Heart right ventricle (tissue), 16 donors: Measurements from ENCODE around the gene DAGLB. TPM values are rescaled to one million over a fixed set of nuclear protein-coding genes. Genes with fewer than 3 reads are reported as not detected.
A peak's percentile ranks its signal among the peaks of the same experiment; 100 is the strongest.

ENCODE experiments used
- ATAC-seq, 8 donors: fragments of 200-7000 bp; cut with Tn5 transposase; one replicate each; pipeline ENCODE4 v1.9.1; 2020; ENCODE audit warnings: mild to moderate bottlenecking in 8 of 8, moderate library complexity in 8 of 8, moderate number of reproducible peaks in 1 of 8
- DNase-seq, 2 donors: peaks; one replicate each; pipeline ENCODE4 v3.0.0-alpha.2; 2020
- H3K27ac ChIP-seq, 10 donors: fragments of 200-600 bp; sonication (generic) in 2 of 10; one replicate each; pipeline versions ENCODE4 v1.5.0 to v1.8.0; 2020 to 2022; ENCODE audit warnings: mild to moderate bottlenecking in 3 of 10
- H3K27me3 ChIP-seq, 7 donors: fragments of 200-600 bp; one replicate each; pipeline ENCODE4 v1.8.0; 2021 to 2022; ENCODE audit warnings: mild to moderate bottlenecking in 2 of 7
- H3K36me3 ChIP-seq, 9 donors: fragments of 200-600 bp; sonication (generic) in 1 of 9; one replicate each; pipeline versions ENCODE4 v1.5.0 to v1.8.0; 2020 to 2022; ENCODE audit warnings: mild to moderate bottlenecking in 2 of 9
- H3K4me1 ChIP-seq, 9 donors: fragments of 200-600 bp; sonication (generic) in 1 of 9; one replicate each; pipeline versions ENCODE4 v1.5.0 to v1.8.0; 2020 to 2022; ENCODE audit warnings: mild to moderate bottlenecking in 4 of 9
- H3K4me3 ChIP-seq, 10 donors: fragments of 200-600 bp; sonication (generic) in 2 of 10; one replicate each; pipeline versions ENCODE4 v1.5.0 to v1.8.0; 2020 to 2022; ENCODE audit warnings: mild to moderate bottlenecking in 7 of 10, moderate library complexity in 2 of 10
- H3K9me3 ChIP-seq, 11 donors: fragments of 200-600 bp in 10 of 11; sonication (generic) in 2 of 11; one replicate each; pipeline versions ENCODE4 v1.5.0 to v1.8.0; 2013 to 2022; ENCODE audit warnings: mild to moderate bottlenecking in 2 of 11, control low read depth in 1 of 11, moderate library complexity in 1 of 11
- CTCF ChIP-seq, 9 donors: fragments of 200-600 bp; sonication (generic) in 2 of 9; IDR thresholded peaks; one replicate each; pipeline versions ENCODE4 v1.5.0 to v1.8.0; 2021 to 2022; ENCODE audit warnings: antibody characterized with exemption in 9 of 9, mild to moderate bottlenecking in 5 of 9, moderate library complexity in 1 of 9
- WGBS, 2 donors: extraction: QIAGEN DNeasy Blood & Tissue Kit; methylation state at CpG; one replicate each; pipeline ENCODE4 v1.1.7; 2013; ENCODE audit warnings: inconsistent platforms in 1 of 2; 5-methylcytosine and 5-hydroxymethylcytosine counted together
- intact Hi-C, 10 donors: fragments of 100-400 bp; cut with DNase I; formaldehyde crosslinking; loops; one replicate each; pipeline versions ENCODE4 v1.11.1 to v1.14.2; 2022
- long read RNA-seq, 3 donors: library from polyadenylated mRNA; unstranded; transcript quantifications; one replicate each; pipeline ENCODE4 v2.0.0, GENCODE V29; 2020 to 2021
- polyA plus RNA-seq, 2 donors: library from polyadenylated mRNA; stranded (reverse); fragments of 200-250 nt; gene quantifications; one replicate each; pipeline ENCODE4 v1.2.3, GENCODE V29; 2013
- total RNA-seq, 10 donors: library from RNA; stranded (reverse); fragmentation: NEBNext Ultra II Directional in 3 of 10; extraction: Animal tissue kit (Norgen Biotek cat#: 25700) in 3 of 10; gene quantifications; one replicate each; pipeline versions ENCODE4 v1.2.1 to v1.2.4, GENCODE V29; 2021 to 2023
- donor health status: Arrhythmogenic right ventricular cardiomyopathy.
- donor health status: ischemic (EF 13 %, LVEDD 7.1; RV severe dilation, severe dysfunction).
- donor health status: healthy with polysubstance abuse.
- donor health status: DM: no; HTN: yes; CAD: no.
- donor health status: DM: no; HTN: no; CAD: no.
- donor health status: ischemic (EF 25% LVEDD 6.9; RV normal size, moderate dysfunction).
- donor health status: ischemic (EF 25% LVEDD 5.7; RV mildly dilated, moderate dysfunction).
- donor health status: healthy.
- donor health status: DM: yes; HTN: yes; CAD: no.
- donor health status: Ischemic cardiomyopathy.
- donor health status: ischemic (EF 35%, LVEDD 5.7; RV mildly dilated, moderate dysfunction).
- donor health status: nonischemic (EF 11% LVEDD 7.7; RV severe dilation, severe dysfunction).
- donor health status: DM: yes; HTN: yes; CAD: no.
- donor health status: PGD.
- donor health status: ischemic (EF 29% LVEDD 5.4; RV normal size, mild dysfunction).
- donor health status: nonischemic (EF 23%, LVEDD 6.1; RV moderate dilation, normal function).

DAGLB gene
- total RNA-seq (10 to 100 TPM in 1 of 10 donors, 1 to 10 TPM in 9; 4.8 to 10.5 (median 5.7) TPM), polyA plus RNA-seq (10 to 100 TPM in 1 of 2 donors, 1 to 10 TPM in 1; 7.3 to 12.9 TPM)
- long read RNA-seq, donor 1, transcript DAGLB-201 (15 exons, 2,897 nt), result major isoform, 10 of 16 reads
- long read RNA-seq, donor 1, partial matches to known transcripts, result 4 of 16 reads
- long read RNA-seq, donor 1, other reads (novel, unspliced or antisense), result 2 of 16 reads
- long read RNA-seq, donor 2, transcript DAGLB-201 (15 exons, 2,897 nt), result major isoform, 8 of 11 reads
- long read RNA-seq, donor 2, partial matches to known transcripts, result 0 of 11 reads
- long read RNA-seq, donor 2, other reads (novel, unspliced or antisense), result 3 of 11 reads
- long read RNA-seq, donor 3, transcript DAGLB-201 (15 exons, 2,897 nt), result major isoform, 15 of 27 reads
- long read RNA-seq, donor 3, partial matches to known transcripts, result 2 of 27 reads
- long read RNA-seq, donor 3, other reads (novel, unspliced or antisense), result 9 of 27 reads

DNA sequence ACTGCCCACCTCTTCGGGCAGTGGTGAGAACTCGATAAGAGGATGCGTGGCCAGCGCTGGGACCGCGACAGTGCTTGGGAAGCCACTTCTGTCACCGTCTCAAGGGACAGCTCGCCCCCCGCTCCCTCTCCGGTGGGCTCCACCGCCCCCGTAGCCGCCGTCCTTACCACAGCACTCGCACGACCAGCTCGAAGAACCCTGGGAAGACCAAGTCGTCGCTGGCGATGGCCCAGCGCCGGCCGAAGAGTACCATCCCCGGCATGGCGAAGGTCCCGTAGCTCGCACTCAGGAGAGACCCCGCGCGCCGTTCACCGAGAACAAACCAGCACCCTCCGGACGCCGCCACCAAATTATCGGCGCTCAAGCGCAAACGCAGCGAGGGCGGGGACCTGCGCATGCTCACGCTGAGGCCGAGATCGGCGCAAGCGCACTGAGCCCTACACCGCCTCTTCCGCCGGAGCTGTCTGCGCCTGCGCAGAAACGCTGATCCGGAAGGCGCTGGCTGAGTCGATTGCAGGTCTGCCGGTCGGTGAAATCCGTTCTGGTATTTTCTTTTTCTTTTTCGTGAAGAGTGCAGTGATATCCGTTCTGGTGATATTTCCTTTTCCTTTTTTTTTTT is at the start of gene DAGLB:
Gene DAGLB, minus strand, starts transcription at position 374 of the 619 bp plus-strand sequence. Its CDS starts 112 bp downstream, at position 262.
- DNase-seq, result peak; percentile 93 to 98
- H3K4me1 ChIP-seq, result peaks cover 2 to 39% (median 15%) of the 10 kb centered on the region in 9 donors
- 0% methylated on average over 51 to 61 of the region's 61 CpGs for WGBS, 2 donors
- peak; percentile 92 to 97 (median 94) for ATAC-seq
- peak within 1 kb of the TSS; percentile 64 to 100 (median 86) for H3K4me3 ChIP-seq
- no peaks in the 10 kb centered on the region for H3K27me3 ChIP-seq
- TF ChIP-seq CTCF (IDR thresholded peaks at IDR 0.05), result peak in 2 of 9 donors; percentile 11 to 12
- H3K27ac ChIP-seq, result peak within 1 kb of the TSS; percentile 39 to 93 (median 85)
- intact Hi-C loops, result no loop called here
- peaks cover 0 to 34% (median 27%) of the 10 kb centered on the region in 9 donors for H3K36me3 ChIP-seq
- H3K9me3 ChIP-seq, result no peaks in the 10 kb centered on the region

- peak in 1 of 8 donors; percentile 8 for ATAC-seq
- H3K4me3 ChIP-seq, result no peak overlapping the region
- no peak overlapping the region for H3K27ac ChIP-seq
- DNase-seq, result no peak
- H3K9me3 ChIP-seq, result no peaks in the 10 kb centered on the region
- intact Hi-C loops, result no loop called here
- H3K4me1 ChIP-seq, result no peaks in the 10 kb centered on the region
- no peaks in the 10 kb centered on the region for H3K27me3 ChIP-seq
- 96 to 97% methylated on average over 14 of the region's 14 CpGs for WGBS, 2 donors
- TF ChIP-seq CTCF (IDR thresholded peaks at IDR 0.05), result no peak
- no peaks in the 10 kb centered on the region for H3K36me3 ChIP-seq
These were observed 49.8 kb upstream of the DAGLB start for GRCh38 chr7:6497637-6497905.

DNA sequence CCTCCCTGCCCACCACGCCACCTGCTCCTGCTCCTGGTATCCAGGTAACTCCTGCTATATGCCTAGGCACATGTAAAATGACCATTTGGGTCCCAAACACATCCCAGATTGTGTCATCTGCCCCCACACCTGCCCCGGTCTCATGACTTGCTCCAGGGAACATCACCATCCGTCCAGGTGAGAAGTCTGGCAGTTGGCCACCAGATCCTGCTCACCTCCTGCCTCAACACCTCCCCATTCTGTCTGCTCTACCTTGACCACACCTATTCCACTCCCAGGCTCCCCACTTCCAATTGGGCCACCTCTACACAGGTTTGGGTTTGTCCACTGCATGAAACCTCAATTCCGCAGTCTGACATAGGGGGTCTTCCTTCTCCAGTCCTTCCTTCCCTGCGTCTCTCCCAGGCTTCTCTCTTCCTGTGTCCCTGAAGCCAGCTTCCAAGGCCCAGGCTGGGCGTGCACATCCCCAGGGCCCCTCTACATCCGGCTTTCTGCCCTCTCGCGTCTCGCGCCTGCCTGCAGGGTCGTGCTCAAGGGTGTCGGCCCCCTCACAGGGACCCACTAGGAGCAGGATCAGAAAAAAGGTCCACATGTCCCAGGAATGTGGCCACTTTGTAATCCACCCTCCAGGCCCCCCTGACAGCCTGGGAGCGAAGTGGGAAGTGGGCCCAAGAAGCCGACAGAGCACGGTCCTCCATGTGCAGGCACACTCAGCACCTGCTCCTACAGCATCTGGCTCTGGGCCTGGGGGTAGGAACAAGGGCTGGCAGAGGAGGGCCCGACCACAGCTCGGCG is 49.3 kb upstream of the DAGLB start:
- WGBS, 2 donors, result 68 to 72% methylated on average over 19 of the region's 19 CpGs
- no peak for ATAC-seq
- no peak for TF ChIP-seq CTCF (IDR thresholded peaks at IDR 0.05)
- Histone ChIP-seq H3K4me1 (no peaks in the 10 kb centered on the region), H3K9me3 (no peaks in the 10 kb centered on the region), H3K27ac (no peak overlapping the region), H3K36me3 (no peaks in the 10 kb centered on the region), H3K4me3 (no peak overlapping the region), H3K27me3 (no peaks in the 10 kb centered on the region)
- no peak for DNase-seq
- intact Hi-C loops, result no loop called here

DNA sequence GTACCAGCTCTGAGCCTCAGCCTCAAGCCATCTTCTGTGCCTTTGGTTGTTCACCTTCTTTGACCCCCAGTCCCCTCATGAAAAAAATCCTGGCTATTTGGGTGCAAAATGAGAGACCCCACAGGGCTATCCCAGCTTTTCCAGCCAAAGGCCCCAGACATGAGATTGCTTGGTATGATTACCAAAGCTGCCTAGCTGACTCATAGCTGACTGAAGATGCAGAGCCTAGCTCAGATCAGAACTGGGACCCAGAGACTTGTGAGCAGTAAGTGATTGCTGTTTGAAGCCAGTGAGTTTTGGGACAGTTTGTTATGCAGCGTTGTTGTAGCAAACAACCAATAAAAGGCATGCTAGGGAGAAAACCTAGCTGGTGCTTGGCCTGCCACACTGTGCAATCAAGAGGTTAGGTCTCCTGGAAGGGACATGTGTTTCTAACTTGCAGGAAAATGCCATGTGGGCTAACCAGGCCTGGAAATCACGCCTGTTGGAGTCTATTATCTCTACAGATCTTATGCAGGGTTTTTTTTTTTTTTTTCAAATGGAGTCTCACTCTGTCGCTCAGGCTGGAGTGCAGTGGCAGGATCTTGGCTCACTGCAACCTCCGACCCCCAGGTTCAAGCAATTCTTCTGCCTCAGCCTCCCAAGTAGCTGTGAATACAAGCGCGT is 48.0 kb upstream of the DAGLB start:
- no peak for DNase-seq
- WGBS, 2 donors, result 96 to 97% methylated on average over 6 of the region's 6 CpGs
- Histone ChIP-seq H3K27me3 (no peaks in the 10 kb centered on the region), H3K27ac (no peak overlapping the region), H3K4me3 (no peak overlapping the region), H3K4me1 (no peaks in the 10 kb centered on the region), H3K9me3 (no peaks in the 10 kb centered on the region), H3K36me3 (no peaks in the 10 kb centered on the region)
- no peak for ATAC-seq
- intact Hi-C loops, result no loop called here
- no peak for TF ChIP-seq CTCF (IDR thresholded peaks at IDR 0.05)
